ENCODE data around the gene SMAD3.

The SMAD3 gene

GRCh38 chr15:67196672-67197363 is 131.4 kb downstream of the SMAD3 start:
- no peak for DNase-seq (ENCODE audit: low read depth)

GRCh38 chr15:67197364-67197695 is 131.9 kb downstream of the SMAD3 start:
- DNase-seq (ENCODE audit: low read depth) = no peak

GRCh38 chr15:67198157-67198754 is 132.9 kb downstream of the SMAD3 start:
- DNase-seq (ENCODE audit: low read depth) = no peak

GRCh38 chr15:67199391-67199790 is 134.0 kb downstream of the SMAD3 start:
- no peak for DNase-seq (ENCODE audit: low read depth)

- DNase-seq (ENCODE audit: low read depth) = no peak
Measured at GRCh38 chr15:67199881-67200763, 134.7 kb downstream of the SMAD3 start.

- DNase-seq (ENCODE audit: low read depth) = no peak
Measured at GRCh38 chr15:67201136-67201535, 135.7 kb downstream of the SMAD3 start.

GRCh38 chr15:67202091-67202490 is 136.7 kb downstream of the SMAD3 start:
- no peak for DNase-seq (ENCODE audit: low read depth)

GRCh38 chr15:67202991-67203390 is 137.6 kb downstream of the SMAD3 start:
- DNase-seq (ENCODE audit: low read depth) = no peak

GRCh38 chr15:67207555-67208207 is 142.3 kb downstream of the SMAD3 start:
- no peak for DNase-seq (ENCODE audit: low read depth)

GRCh38 chr15:67208396-67208795 is 143.0 kb downstream of the SMAD3 start:
- DNase-seq (ENCODE audit: low read depth) = no peak

GRCh38 chr15:67210555-67211168 is 145.3 kb downstream of the SMAD3 start:
- DNase-seq (ENCODE audit: low read depth) = no peak

- DNase-seq (ENCODE audit: low read depth) = no peak
Measured at GRCh38 chr15:67212684-67213367, 147.4 kb downstream of the SMAD3 start.

- DNase-seq (ENCODE audit: low read depth) = no peak
Measured at GRCh38 chr15:67215102-67215501, 149.7 kb downstream of the SMAD3 start.

- no peak for DNase-seq (ENCODE audit: low read depth)
Measured at GRCh38 chr15:67216859-67217258, 151.5 kb downstream of the SMAD3 start.

- DNase-seq (ENCODE audit: low read depth) = no peak
Measured at GRCh38 chr15:67218428-67218827, 153.0 kb downstream of the SMAD3 start.

GRCh38 chr15:67219288-67219687 is 153.9 kb downstream of the SMAD3 start:
- no peak for DNase-seq (ENCODE audit: low read depth)

- DNase-seq (ENCODE audit: low read depth) = no peak
Measured at GRCh38 chr15:67224889-67225288, 159.5 kb downstream of the SMAD3 start.

GRCh38 chr15:67225336-67225735 is 159.9 kb downstream of the SMAD3 start:
- no peak for DNase-seq (ENCODE audit: low read depth)

- no peak for DNase-seq (ENCODE audit: low read depth)
Measured at GRCh38 chr15:67227431-67227830, 162.0 kb downstream of the SMAD3 start.

GRCh38 chr15:67227846-67228245 is 162.4 kb downstream of the SMAD3 start:
- DNase-seq (ENCODE audit: low read depth) = no peak

- no peak for DNase-seq (ENCODE audit: low read depth)
Measured at GRCh38 chr15:67228286-67228685, 162.9 kb downstream of the SMAD3 start.

- DNase-seq (ENCODE audit: low read depth) = no peak
Measured at GRCh38 chr15:67230504-67230903, 165.1 kb downstream of the SMAD3 start.

All from stimulated activated CD8-positive, alpha-beta memory T cell treated with anti-CD3 and anti-CD28 coated beads, Interleukin-4, amount 100 ng/mL, for 24 hours (primary cell).